ENCODE results near the gene DOCK1.
"Not testable (repeated sequence)": the region's sequence is repeated elsewhere in the genome, so short reads cannot be mapped to it uniquely, and the experiment has no call there.

DOCK1 gene

GRCh38 chr10:127283576-127283975 lies 378.3 kb downstream of the DOCK1 start:
- DNase-seq, result no peak

- DNase-seq, result no peak
Observed at GRCh38 chr10:127290850-127291249, 385.6 kb downstream of the DOCK1 start.

- DNase-seq, result no peak
Observed at GRCh38 chr10:127291329-127291728, 386.1 kb downstream of the DOCK1 start.

GRCh38 chr10:127292888-127293287 lies 387.7 kb downstream of the DOCK1 start:
- no peak for DNase-seq

GRCh38 chr10:127293640-127294039 lies 388.4 kb downstream of the DOCK1 start:
- DNase-seq, result no peak

GRCh38 chr10:127296696-127297095 lies 391.5 kb downstream of the DOCK1 start:
- DNase-seq, result no peak

GRCh38 chr10:127298381-127298780 lies 393.2 kb downstream of the DOCK1 start:
- DNase-seq, result no peak

GRCh38 chr10:127299192-127299591 lies 394.0 kb downstream of the DOCK1 start:
- DNase-seq, result not testable (repeated sequence)

GRCh38 chr10:127299956-127300689 lies 394.9 kb downstream of the DOCK1 start:
- DNase-seq, result no peak

- no peak for DNase-seq
Observed at GRCh38 chr10:127300868-127301321, 395.7 kb downstream of the DOCK1 start.

GRCh38 chr10:127302343-127302742 lies 397.1 kb downstream of the DOCK1 start:
- no peak for DNase-seq

GRCh38 chr10:127303105-127303504 lies 397.9 kb downstream of the DOCK1 start:
- DNase-seq, result no peak

- no peak for DNase-seq
Observed at GRCh38 chr10:127303746-127304145, 398.5 kb downstream of the DOCK1 start.

- no peak for DNase-seq
Observed at GRCh38 chr10:127306479-127306878, 401.3 kb downstream of the DOCK1 start.

- DNase-seq, result no peak
Observed at GRCh38 chr10:127307338-127307737, 402.1 kb downstream of the DOCK1 start.

- DNase-seq, result no peak
Observed at GRCh38 chr10:127308031-127308430, 402.8 kb downstream of the DOCK1 start.

GRCh38 chr10:127309619-127310018 lies 404.4 kb downstream of the DOCK1 start:
- not testable (repeated sequence) for DNase-seq

- DNase-seq, result no peak
Observed at GRCh38 chr10:127310430-127310829, 405.2 kb downstream of the DOCK1 start.

- DNase-seq, result no peak
Observed at GRCh38 chr10:127310923-127311322, 405.7 kb downstream of the DOCK1 start.

- DNase-seq, result peak in 1 of 2 donors; percentile 9
Observed at GRCh38 chr10:127313996-127314700, 408.9 kb downstream of the DOCK1 start.

GRCh38 chr10:127314797-127315196 lies 409.6 kb downstream of the DOCK1 start:
- no peak for DNase-seq

GRCh38 chr10:127315888-127316287 lies 410.7 kb downstream of the DOCK1 start:
- DNase-seq, result no peak

GRCh38 chr10:127318396-127318795 lies 413.2 kb downstream of the DOCK1 start:
- no peak for DNase-seq

- DNase-seq, result no peak
Observed at GRCh38 chr10:127319271-127319670, 414.0 kb downstream of the DOCK1 start.
